ENCODE data around the gene ZBTB47. TPM values are rescaled to one million over a fixed set of nuclear protein-coding genes. Genes with fewer than 3 reads are reported as not detected.

Gene ZBTB47
- polyA plus RNA-seq, 1 donor (not counting 4 experiments of a cell fraction or from before 2014, with no cell fraction given): 5.1 TPM

- Histone ChIP-seq H3K27me3 (ENCODE audit: control insufficient read depth, extremely low read depth, insufficient read depth, low read length) (no peaks in the 10 kb centered on the region), H3K4me1 (ENCODE audit: control insufficient read depth, extremely low read depth, insufficient read depth, low read length) (no peaks in the 10 kb centered on the region), H3K4me2 (ENCODE audit: control insufficient read depth, extremely low read depth, insufficient read depth, low read depth, low read length) (no peak overlapping the region), H3K27ac (ENCODE audit: control insufficient read depth, insufficient read depth, low read length) (no peak overlapping the region), H3K4me3 (ENCODE audit: control insufficient read depth in 2 of 3, extremely low read depth in 1 of 3, insufficient read depth in 2 of 3, low read depth in 1 of 3, low read length in 3 of 3) (no peak overlapping the region), H4K20me1 (ENCODE audit: control insufficient read depth, extremely low read depth, insufficient read depth, low read length) (no peaks in the 10 kb centered on the region), H3K79me2 (ENCODE audit: control insufficient read depth, insufficient read depth, low read length) (no peaks in the 10 kb centered on the region), H2AFZ (ENCODE audit: control insufficient read depth, low read length) (no peak overlapping the region), H3K36me3 (ENCODE audit: control insufficient read depth in 2 of 2, extremely low read depth in 1 of 2, insufficient read depth in 2 of 2, low read length in 2 of 2) (no peaks in the 10 kb centered on the region), H3K9ac (ENCODE audit: control insufficient read depth, extremely low read depth, insufficient read depth, low read length) (no peak overlapping the region), H3K9me1 (ENCODE audit: control insufficient read depth, extremely low read depth, insufficient read depth, low read length) (no peaks in the 10 kb centered on the region), H3K9me3 (ENCODE audit: control insufficient read depth, low read depth, low read length) (no peaks in the 10 kb centered on the region)
- dilution Hi-C loops (cut with MboI; ENCODE audit: extremely low pct_ligation_motif_present, low sequenced_read_pairs): no loop called here
- no peak for DNase-seq (ENCODE audit: low read depth, low spot score)
- no peak for FAIRE-seq
- no peak for TF ChIP-seq EZH2 (IDR thresholded peaks at IDR 0.05; ENCODE audit: low read length)
- TF ChIP-seq, protein P1, sequence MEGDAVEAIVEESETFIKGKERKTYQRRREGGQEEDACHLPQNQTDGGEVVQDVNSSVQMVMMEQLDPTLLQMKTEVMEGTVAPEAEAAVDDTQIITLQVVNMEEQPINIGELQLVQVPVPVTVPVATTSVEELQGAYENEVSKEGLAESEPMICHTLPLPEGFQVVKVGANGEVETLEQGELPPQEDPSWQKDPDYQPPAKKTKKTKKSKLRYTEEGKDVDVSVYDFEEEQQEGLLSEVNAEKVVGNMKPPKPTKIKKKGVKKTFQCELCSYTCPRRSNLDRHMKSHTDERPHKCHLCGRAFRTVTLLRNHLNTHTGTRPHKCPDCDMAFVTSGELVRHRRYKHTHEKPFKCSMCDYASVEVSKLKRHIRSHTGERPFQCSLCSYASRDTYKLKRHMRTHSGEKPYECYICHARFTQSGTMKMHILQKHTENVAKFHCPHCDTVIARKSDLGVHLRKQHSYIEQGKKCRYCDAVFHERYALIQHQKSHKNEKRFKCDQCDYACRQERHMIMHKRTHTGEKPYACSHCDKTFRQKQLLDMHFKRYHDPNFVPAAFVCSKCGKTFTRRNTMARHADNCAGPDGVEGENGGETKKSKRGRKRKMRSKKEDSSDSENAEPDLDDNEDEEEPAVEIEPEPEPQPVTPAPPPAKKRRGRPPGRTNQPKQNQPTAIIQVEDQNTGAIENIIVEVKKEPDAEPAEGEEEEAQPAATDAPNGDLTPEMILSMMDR (optimal IDR thresholded peaks at IDR 0.05 in 1 of 3, IDR thresholded peaks at IDR 0.05 in 1 of 3, conservative IDR thresholded peaks at IDR 0.05 in 1 of 3; ENCODE audit: extremely low read depth in 1 of 3, insufficient read depth in 2 of 3, low read length in 3 of 3): no peak
Observed at GRCh38 chr3:42712688-42713372, 59.3 kb downstream of the ZBTB47 start.

GRCh38 chr3:42713747-42714146 lies 60.2 kb downstream of the ZBTB47 start:
- dilution Hi-C loops (cut with MboI; ENCODE audit: extremely low pct_ligation_motif_present, low sequenced_read_pairs): no loop called here
- no peak overlapping the region for H2AFZ ChIP-seq (ENCODE audit: control insufficient read depth, low read length)
- no peaks in the 10 kb centered on the region for H3K4me1 ChIP-seq (ENCODE audit: control insufficient read depth, extremely low read depth, insufficient read depth, low read length)
- TF ChIP-seq EZH2 (IDR thresholded peaks at IDR 0.05; ENCODE audit: low read length): no peak
- TF ChIP-seq, protein P1 (optimal IDR thresholded peaks at IDR 0.05 in 1 of 3, IDR thresholded peaks at IDR 0.05 in 1 of 3, conservative IDR thresholded peaks at IDR 0.05 in 1 of 3; ENCODE audit: extremely low read depth in 1 of 3, insufficient read depth in 2 of 3, low read length in 3 of 3): no peak
- DNase-seq (ENCODE audit: low read depth, low spot score) (no peak), FAIRE-seq (no peak)
- no peaks in the 10 kb centered on the region for H4K20me1 ChIP-seq (ENCODE audit: control insufficient read depth, extremely low read depth, insufficient read depth, low read length)
- H3K9ac ChIP-seq (ENCODE audit: control insufficient read depth, extremely low read depth, insufficient read depth, low read length): no peak overlapping the region
- no peaks in the 10 kb centered on the region for H3K79me2 ChIP-seq (ENCODE audit: control insufficient read depth, insufficient read depth, low read length)
- H3K27ac ChIP-seq (ENCODE audit: control insufficient read depth, insufficient read depth, low read length): no peak overlapping the region
- H3K36me3 ChIP-seq (ENCODE audit: control insufficient read depth in 2 of 2, extremely low read depth in 1 of 2, insufficient read depth in 2 of 2, low read length in 2 of 2): no peaks in the 10 kb centered on the region
- H3K4me2 ChIP-seq (ENCODE audit: control insufficient read depth, extremely low read depth, insufficient read depth, low read depth, low read length): no peak overlapping the region
- H3K4me3 ChIP-seq (ENCODE audit: control insufficient read depth in 2 of 3, extremely low read depth in 1 of 3, insufficient read depth in 2 of 3, low read depth in 1 of 3, low read length in 3 of 3): no peak overlapping the region
- H3K9me1 ChIP-seq (ENCODE audit: control insufficient read depth, extremely low read depth, insufficient read depth, low read length): no peaks in the 10 kb centered on the region
- H3K27me3 ChIP-seq (ENCODE audit: control insufficient read depth, extremely low read depth, insufficient read depth, low read length): no peaks in the 10 kb centered on the region
- H3K9me3 ChIP-seq (ENCODE audit: control insufficient read depth, low read depth, low read length): no peaks in the 10 kb centered on the region
